ENCODE results near the gene GIGYF2.

GIGYF2 gene

DNA sequence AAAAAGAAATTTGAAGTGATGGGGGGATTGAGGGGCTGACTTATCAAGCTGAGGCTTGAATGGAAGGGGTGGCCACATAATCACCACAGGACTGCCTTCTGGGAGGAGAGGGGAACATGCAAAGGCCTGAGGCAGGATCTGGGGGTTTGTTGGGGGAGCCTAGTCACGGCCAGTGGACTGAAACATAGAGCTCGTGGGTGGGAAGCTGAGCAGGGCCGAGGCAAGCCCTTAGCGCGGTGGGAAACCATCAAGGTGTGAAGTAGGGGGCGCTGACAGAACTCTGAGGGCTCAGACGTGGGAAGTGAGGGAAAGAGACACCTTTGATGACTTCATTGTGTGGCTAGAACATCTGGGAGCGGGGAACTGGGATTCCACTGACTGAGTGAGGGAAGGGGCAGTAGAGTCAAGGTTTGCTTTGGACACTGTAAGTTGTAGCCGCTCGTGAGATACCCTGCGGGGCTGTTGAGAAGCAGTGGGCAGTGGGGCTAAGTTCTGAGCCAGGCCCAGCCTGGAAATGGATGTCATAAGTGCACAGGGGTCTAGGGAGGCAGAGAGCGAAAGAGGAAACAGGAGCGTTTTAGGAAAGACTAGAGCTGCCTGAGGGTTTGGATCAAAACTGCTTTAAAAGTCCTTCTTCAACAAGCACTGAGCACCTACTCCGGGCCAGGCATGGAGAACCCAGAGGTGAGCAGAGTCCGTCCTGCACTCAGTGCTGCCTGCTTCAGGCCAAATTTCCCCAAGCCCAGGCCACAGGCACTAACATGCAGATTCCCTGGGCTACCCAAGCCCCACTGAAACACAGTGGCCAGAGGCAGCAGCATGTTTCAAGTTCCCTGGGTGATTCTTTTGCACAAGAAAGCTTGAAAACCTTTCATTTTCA is 172.2 kb downstream of the GIGYF2 start:
- DNase-seq (ENCODE audit: low spot score): no peak

DNA sequence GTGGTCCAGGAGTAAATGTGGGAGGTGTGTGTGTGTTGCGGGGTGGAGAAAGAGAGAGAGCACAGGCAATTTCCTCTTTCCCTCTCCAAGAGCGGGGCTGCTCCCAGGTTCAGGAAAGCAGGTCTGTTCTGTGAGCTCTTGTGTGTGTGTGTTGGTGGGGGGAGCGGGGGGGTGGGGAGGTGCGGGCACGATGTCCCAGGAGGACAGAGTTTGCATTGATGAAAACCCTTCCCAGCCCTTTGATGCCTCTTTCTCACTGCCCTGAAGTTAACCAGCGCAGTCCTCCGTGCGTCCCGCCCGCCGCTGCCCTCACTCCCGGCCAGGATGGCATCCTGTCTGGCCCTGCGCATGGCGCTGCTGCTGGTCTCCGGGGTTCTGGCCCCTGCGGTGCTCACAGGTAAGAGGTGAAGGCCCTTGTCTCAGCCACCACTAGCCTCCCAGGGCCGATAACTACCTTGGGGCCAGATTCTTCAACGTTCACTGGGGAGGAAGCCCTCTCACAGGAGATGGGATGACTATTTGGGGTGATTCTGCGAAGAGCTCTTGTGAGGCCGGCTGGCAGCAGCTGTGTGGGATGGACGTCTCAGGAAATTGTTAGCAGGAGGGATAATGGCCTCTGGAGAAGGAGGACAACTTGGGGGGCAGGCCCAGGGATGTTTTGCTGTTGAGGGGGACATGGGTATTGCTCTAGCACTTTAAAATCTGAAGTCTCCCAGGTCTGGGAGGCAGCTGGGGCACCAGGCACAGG is 173.1 kb downstream of the GIGYF2 start, which contains the start of gene SNORC:
SNORC (plus strand) TSS at position 247 of the 748 bp plus-strand sequence; CDS start at position 325, 78 bp downstream.
- DNase-seq (ENCODE audit: low spot score): no peak

GRCh38 chr2:232870766-232871371 is 173.7 kb downstream of the GIGYF2 start:
- DNase-seq (ENCODE audit: low spot score): no peak

GRCh38 chr2:232871418-232871834 is 174.3 kb downstream of the GIGYF2 start:
- DNase-seq (ENCODE audit: low spot score): no peak

- no peak for DNase-seq (ENCODE audit: low spot score)
Observed at GRCh38 chr2:232871835-232872736, 175.0 kb downstream of the GIGYF2 start.

DNA sequence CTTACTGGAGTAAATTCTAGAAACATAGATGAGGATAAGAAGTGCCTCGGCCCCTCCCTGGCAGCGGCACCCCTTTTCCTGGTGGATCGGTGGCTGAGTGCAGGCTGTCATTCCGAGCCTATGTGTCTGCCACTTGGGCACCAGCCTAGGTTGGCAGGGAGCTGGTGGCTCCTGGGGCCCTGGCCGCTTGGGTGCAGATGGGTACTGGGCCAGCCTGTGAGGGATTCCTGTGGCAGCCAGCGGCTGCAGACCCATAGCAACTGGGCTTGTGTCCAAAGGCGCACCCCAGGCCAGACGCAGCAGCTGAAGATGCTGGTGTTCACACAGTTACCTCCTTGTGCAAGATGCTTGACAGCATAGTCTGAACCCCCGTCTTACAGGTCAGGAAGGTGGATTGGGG is 175.7 kb downstream of the GIGYF2 start:
- no peak for DNase-seq (ENCODE audit: low spot score)

- DNase-seq (ENCODE audit: low spot score): no peak
Observed at GRCh38 chr2:232873292-232873908, 176.3 kb downstream of the GIGYF2 start.

DNA sequence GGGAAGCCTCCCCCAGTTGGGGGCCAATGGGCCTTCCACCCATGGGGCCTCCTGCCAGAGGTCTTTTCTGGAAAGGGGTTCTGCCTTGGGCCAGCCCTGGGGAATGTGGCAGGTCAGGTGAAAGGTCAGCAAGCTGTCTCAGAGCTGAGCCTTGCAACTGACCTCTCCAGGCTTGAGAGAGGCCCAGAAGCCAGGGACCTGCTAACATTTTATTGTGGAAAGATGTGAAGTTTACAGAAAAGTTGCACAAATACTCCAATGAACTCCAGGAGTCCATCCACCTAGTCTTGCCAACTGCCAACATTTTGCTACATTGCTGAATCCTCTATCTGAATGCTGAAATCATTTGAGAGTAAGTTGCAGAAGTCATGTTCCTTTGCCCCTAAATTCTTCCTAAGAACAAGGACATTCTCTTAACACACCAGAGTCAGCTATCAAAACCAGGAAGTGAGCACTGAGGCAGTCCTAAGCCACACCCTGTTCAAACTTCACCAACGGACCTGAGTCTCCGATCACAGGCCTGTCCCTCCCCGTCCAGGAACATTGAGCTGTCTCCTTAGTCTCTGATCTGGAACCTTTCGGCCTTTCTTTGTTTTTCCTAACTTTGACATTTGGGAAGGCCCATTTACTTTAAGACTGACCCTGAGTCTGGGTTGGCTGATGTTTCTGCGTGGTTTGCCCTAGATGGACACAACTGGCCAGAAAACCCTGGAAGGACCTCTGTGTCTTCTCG is 176.9 kb downstream of the GIGYF2 start:
- DNase-seq (ENCODE audit: low spot score): no peak

DNA sequence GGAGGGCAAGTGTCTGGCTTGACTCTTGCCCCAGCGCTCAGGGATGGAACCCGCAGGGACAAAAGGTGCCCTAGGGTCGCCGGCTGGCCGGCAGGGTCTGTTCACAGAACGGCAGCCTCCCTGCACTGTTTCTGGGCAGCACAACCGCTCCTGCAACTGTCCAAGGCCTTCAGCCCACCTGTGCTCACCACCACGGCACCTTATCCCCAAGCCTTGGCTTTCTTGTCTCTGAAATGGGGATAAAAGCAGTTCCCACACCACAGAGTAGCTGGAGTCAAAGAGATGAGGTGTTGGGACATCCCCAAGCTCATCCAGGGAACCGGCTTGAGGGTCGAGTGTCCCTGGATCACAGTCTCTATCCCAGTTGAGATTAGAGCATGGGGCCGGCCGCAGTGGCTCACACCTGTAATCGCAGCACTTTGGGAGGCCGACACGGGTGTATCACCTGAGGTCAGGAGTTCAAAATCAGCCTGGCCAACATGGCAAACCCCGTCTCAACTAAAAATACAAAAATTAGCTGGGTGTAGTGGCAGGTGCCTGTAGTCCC is 177.6 kb downstream of the GIGYF2 start:
- no peak for DNase-seq (ENCODE audit: low spot score)

- DNase-seq (ENCODE audit: low spot score): no peak
Observed at GRCh38 chr2:232875256-232876121, 178.4 kb downstream of the GIGYF2 start.

DNA sequence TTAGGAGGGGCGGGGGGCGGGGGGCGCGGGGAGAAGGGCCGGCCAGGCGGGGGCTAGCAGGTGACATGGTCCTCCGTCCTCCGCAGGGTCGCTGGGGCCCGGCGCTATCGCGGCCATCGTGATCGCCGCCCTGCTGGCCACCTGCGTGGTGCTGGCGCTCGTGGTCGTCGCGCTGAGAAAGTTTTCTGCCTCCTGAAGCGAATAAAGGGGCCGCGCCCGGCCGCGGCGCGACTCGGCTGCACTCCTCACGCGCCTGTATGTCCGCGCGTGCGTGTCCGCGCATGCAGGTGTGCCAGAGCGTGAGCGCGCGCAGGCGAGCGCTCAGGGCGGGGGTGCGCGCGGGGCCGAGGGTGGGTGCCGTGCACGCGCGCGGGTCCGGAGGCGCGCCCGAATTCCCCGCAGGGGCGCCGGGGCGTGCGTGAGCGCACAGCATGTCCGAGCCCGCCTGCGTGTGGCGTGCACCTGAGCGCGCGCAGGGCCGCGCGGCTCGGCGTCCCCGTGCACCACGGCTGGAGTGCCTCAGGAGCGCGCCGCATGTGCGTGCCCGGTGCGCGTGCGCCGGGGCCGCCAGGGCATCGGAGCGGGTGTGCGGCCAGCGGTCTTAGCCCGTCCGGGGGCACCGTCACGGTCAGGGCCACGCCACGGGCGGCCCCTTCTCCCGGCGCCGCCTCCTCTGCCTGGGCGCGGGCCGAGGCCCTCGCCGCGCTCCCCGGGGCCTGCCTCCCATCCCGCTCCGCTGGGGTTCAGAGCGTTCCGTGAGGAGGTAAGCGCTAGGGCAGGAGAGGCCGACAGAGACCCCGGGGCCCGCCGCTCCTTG is 179.2 kb downstream of the GIGYF2 start:
- no peak for DNase-seq (ENCODE audit: low spot score)

DNA sequence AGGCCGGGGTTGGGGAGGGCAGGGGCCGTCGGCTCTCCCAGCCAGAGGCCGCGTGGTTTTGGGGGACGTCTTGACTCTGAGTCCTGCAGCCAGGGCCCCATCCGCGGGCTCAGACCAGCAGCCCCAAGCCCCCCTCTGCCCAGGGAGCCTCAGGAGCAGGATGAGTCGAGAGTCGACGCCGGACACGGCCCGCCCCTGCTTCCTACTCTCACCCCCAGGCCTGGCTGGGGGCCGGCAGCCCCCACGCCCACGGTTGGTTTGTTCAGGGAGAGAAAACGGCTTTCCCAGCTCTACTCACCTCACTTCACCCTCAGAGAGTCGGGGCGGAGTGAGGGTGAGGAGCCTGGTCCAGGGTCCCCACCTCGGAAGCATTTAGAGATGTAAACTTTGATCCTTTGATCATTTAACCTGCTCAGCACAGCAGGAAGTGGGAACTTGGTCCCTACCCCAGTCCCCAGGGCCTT is 179.9 kb downstream of the GIGYF2 start:
- no peak for DNase-seq (ENCODE audit: low spot score)

- no peak for DNase-seq (ENCODE audit: low spot score)
Observed at GRCh38 chr2:232877940-232878511, 180.9 kb downstream of the GIGYF2 start.

GRCh38 chr2:232878855-232879617 is 181.9 kb downstream of the GIGYF2 start:
- DNase-seq (ENCODE audit: low spot score): no peak

GRCh38 chr2:232879618-232880494 is 182.7 kb downstream of the GIGYF2 start:
- DNase-seq (ENCODE audit: low spot score): no peak

- DNase-seq (ENCODE audit: low spot score): no peak
Observed at GRCh38 chr2:232880764-232881351, 183.7 kb downstream of the GIGYF2 start.

Measured in kidney capillary endothelial cell (primary cell).